Left colon (tissue), 2 donors: ENCODE data around the gene ZNF236. TPM values are rescaled to one million over a fixed set of nuclear protein-coding genes. Genes with fewer than 3 reads are reported as not detected.

Experiments used
- ATAC-seq: fragments of 200-7000 bp; cut with Tn5 transposase; one replicate; pipeline ENCODE4 v1.9.1; 2020; ENCODE audit warnings: mild to moderate bottlenecking, moderate library complexity
- DNase-seq, 2 donors: peaks; one replicate each; pipeline ENCODE4 v3.0.0-alpha.2; 2020
- intact Hi-C, 2 donors: fragments of 100-400 bp; cut with DNase I in 1 of 2; cut with micrococcal nuclease in 1 of 2; formaldehyde crosslinking; loops; one replicate each; pipeline versions ENCODE4 v1.11.2 to v1.14.0; 2022; cut with DNase I, micrococcal nuclease
- total RNA-seq, 2 donors: library from RNA; stranded (reverse); fragmentation: NEBNext Ultra II Directional; extraction: Animal tissue kit (Norgen Biotek cat#: 25700); gene quantifications; one replicate each; pipeline ENCODE4 v1.2.1, GENCODE V29; 2021
- donor health status: DM: no; HTN: no; CAD: no.
- donor health status: DM: yes; HTN: yes; CAD: no.

Gene ZNF236
- total RNA-seq, 2 donors from 2014 or later, result 11.4 to 13.0 TPM

GRCh38 chr18:76977108-76977621 is 154.8 kb downstream of the ZNF236 start:
- intact Hi-C loops, result no loop called here
- DNase-seq (peak; percentile 70 to 77), ATAC-seq (peak; percentile 75)

GRCh38 chr18:76977684-76978232 is 155.4 kb downstream of the ZNF236 start:
- ATAC-seq (peak; percentile 6), DNase-seq (no peak)
- intact Hi-C loops, result no loop called here

GRCh38 chr18:76978616-76979015 is 156.3 kb downstream of the ZNF236 start:
- peak; percentile 70 to 73 for DNase-seq
- intact Hi-C loops, result no loop called here
- ATAC-seq, result peak; percentile 55

- no peak for DNase-seq
Observed at GRCh38 chr18:76979111-76979751, 156.9 kb downstream of the ZNF236 start.

GRCh38 chr18:76979906-76980305 is 157.5 kb downstream of the ZNF236 start:
- ATAC-seq (no peak), DNase-seq (no peak)
- intact Hi-C loops, result loop anchor here in 1 of 2 donors (10.0 kb wide), 1 partner anchor 175 kb away; no protein-coding TSS in a partner anchor

More at GRCh38 chr18:76979111-76979751, 156.9 kb downstream of the ZNF236 start:
- ATAC-seq, result no peak
- intact Hi-C loops, result no loop called here

- no peak for ATAC-seq
- no peak for DNase-seq
- intact Hi-C loops, result loop anchor here in 1 of 2 donors (10.0 kb wide), 1 partner anchor 176 kb away; no protein-coding TSS in a partner anchor
Observed at GRCh38 chr18:76980663-76981395, 158.5 kb downstream of the ZNF236 start.

GRCh38 chr18:76981396-76981968 is 159.1 kb downstream of the ZNF236 start:
- ATAC-seq (peak; percentile 57), DNase-seq (peak; percentile 57 to 67)
- intact Hi-C loops, result loop anchor here in 1 of 2 donors (10.0 kb wide), 1 partner anchor 177 kb away; no protein-coding TSS in a partner anchor

GRCh38 chr18:76982038-76982437 is 159.7 kb downstream of the ZNF236 start:
- DNase-seq (no peak), ATAC-seq (peak; percentile 40)
- intact Hi-C loops, result loop anchor here in 1 of 2 donors (10.0 kb wide), 1 partner anchor 177 kb away; no protein-coding TSS in a partner anchor

GRCh38 chr18:76982841-76983583 is 160.7 kb downstream of the ZNF236 start:
- peak; percentile 87 to 95 for DNase-seq
- ATAC-seq, result peak; percentile 73
- intact Hi-C loops, result loop anchor here in 1 of 2 donors (10.0 kb wide), 1 partner anchor 178 kb away; no protein-coding TSS in a partner anchor

GRCh38 chr18:76983613-76984051 is 161.3 kb downstream of the ZNF236 start:
- ATAC-seq, result no peak
- intact Hi-C loops, result loop anchor here in 1 of 2 donors (10.0 kb wide), 1 partner anchor 179 kb away; no protein-coding TSS in a partner anchor
- no peak for DNase-seq

GRCh38 chr18:76984193-76985155 is 162.1 kb downstream of the ZNF236 start:
- DNase-seq (no peak), ATAC-seq (no peak)
- intact Hi-C loops, result loop anchor here in 1 of 2 donors (10.0 kb wide), 1 partner anchor 180 kb away; no protein-coding TSS in a partner anchor

- intact Hi-C loops, result loop anchor here in 1 of 2 donors (10.0 kb wide), 1 partner anchor 181 kb away; no protein-coding TSS in a partner anchor
- DNase-seq, result peak in 1 of 2 donors; percentile 12
- no peak for ATAC-seq
Observed at GRCh38 chr18:76985156-76985950, 163.0 kb downstream of the ZNF236 start.

- DNase-seq (no peak), ATAC-seq (no peak)
- intact Hi-C loops, result loop anchor here in 1 of 2 donors (10.0 kb wide), 1 partner anchor 181 kb away; no protein-coding TSS in a partner anchor
Observed at GRCh38 chr18:76985951-76986236, 163.5 kb downstream of the ZNF236 start.

- DNase-seq (no peak), ATAC-seq (no peak)
- intact Hi-C loops, result loop anchor here in 1 of 2 donors (10.0 kb wide), 1 partner anchor 182 kb away; no protein-coding TSS in a partner anchor
Observed at GRCh38 chr18:76986406-76986805, 164.0 kb downstream of the ZNF236 start.

- DNase-seq (no peak), ATAC-seq (no peak)
- intact Hi-C loops, result loop anchor here in 1 of 2 donors (10.0 kb wide), 1 partner anchor 183 kb away; no protein-coding TSS in a partner anchor
Observed at GRCh38 chr18:76988031-76988826, 165.9 kb downstream of the ZNF236 start.
